ENCODE results near the gene IDH3G. TPM values are rescaled to one million over a fixed set of nuclear protein-coding genes. Genes with fewer than 3 reads are reported as not detected.

IDH3G gene
- total and polyA plus RNA-seq, 2 experiments from 2014 or later = 41.4 to 49.0 TPM

DNA sequence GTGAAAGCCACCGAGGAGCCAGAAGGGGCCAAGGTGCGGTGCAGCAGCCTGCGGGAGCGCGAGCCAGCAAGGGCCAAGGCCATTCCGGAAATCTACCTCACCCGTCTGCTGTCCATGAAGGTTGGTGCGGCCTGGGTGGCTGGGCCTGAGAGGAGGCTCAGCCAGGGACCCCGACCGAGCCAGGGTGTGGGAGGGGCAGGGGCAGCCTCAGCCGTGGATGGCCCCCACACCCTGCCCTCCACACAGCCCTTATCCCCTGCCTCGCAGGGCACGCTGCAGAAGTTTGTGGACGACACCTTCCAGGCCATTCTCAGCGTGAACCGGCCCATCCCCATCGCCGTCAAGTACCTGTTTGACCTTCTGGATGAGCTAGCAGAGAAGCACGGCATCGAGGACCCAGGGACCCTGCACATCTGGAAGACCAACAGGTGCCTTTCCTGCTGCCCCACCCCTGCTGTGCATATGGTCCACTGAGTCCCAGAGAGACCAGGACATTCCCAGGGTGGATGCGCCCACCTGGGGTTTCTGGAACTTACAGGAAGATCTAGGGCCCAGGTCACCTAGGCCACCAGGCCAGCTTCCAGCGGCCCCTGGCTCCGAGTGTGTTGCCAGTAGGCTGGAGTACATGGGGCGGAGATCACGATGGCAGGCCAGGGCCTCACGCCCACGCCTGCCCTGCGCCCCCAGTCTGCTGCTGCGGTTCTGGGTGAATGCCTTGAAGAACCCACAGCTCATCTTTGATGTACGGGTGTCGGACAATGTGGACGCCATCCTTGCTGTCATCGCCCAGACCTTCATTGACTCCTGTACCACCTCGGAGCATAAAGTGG is 16.7 kb downstream of the IDH3G start:
- no peak for DNase-seq (ENCODE audit: low spot score)
- Histone ChIP-seq H3K4me2 (no peak overlapping the region), H3K4me3 (no peak overlapping the region), H3K9me2 (ENCODE audit: insufficient read depth) (no peaks in the 10 kb centered on the region), H3K27me3 (ENCODE audit: insufficient read depth) (no peaks in the 10 kb centered on the region), H2AFZ (no peak overlapping the region), H4K20me1 (replicated peaks; ENCODE audit: insufficient read depth) (no peaks in the 10 kb centered on the region), H3F3A (replicated peaks; ENCODE audit: low read depth) (no peaks in the 10 kb centered on the region), H3K4me1 (ENCODE audit: insufficient read depth) (no peaks in the 10 kb centered on the region), H3K27ac (ENCODE audit: low read depth) (no peak overlapping the region), H3K36me3 (ENCODE audit: insufficient read depth) (no peaks in the 10 kb centered on the region), H3K79me2 (replicated peaks; ENCODE audit: insufficient read depth) (no peaks in the 10 kb centered on the region)
- Mint-ChIP-seq H3K27me3 (ENCODE audit: insufficient read depth, low read depth, poor library complexity) (peaks cover 5% of the 10 kb centered on the region), H3K36me3 (ENCODE audit: low read depth) (no peaks in the 10 kb centered on the region), H3K27ac (no peak overlapping the region), H3K9me3 (no peaks in the 10 kb centered on the region), H3K4me3 (no peak overlapping the region), H3K4me1 (peaks cover 7% of the 10 kb centered on the region; the same call in 2 of the 3 replicates)
- no peak for ATAC-seq
- TF ChIP-seq NANOG (IDR thresholded peaks at IDR 0.05; ENCODE audit: borderline replicate concordance) (no peak), CREB1 (CRISPR knock-in tag; IDR thresholded peaks at IDR 0.05; ENCODE audit: low read depth) (no peak), ZNF331 (CRISPR knock-in tag; IDR thresholded peaks at IDR 0.05; ENCODE audit: low read depth) (no peak), POLR2AphosphoS5 (IDR thresholded peaks at IDR 0.05; ENCODE audit: low read depth) (no peak), EZH2 (IDR thresholded peaks at IDR 0.05; ENCODE audit: low read depth, unreplicated experiment) (no peak), EZH2phosphoT487 (IDR thresholded peaks at IDR 0.05; ENCODE audit: unreplicated experiment) (no peak), STAT1 (IDR thresholded peaks at IDR 0.05; ENCODE audit: unreplicated experiment) (no peak), JUNB (IDR thresholded peaks at IDR 0.05; ENCODE audit: unreplicated experiment) (no peak), ZNF114 (CRISPR knock-in tag; IDR thresholded peaks at IDR 0.05) (no peak)
- TF ChIP-seq, protein P1, sequence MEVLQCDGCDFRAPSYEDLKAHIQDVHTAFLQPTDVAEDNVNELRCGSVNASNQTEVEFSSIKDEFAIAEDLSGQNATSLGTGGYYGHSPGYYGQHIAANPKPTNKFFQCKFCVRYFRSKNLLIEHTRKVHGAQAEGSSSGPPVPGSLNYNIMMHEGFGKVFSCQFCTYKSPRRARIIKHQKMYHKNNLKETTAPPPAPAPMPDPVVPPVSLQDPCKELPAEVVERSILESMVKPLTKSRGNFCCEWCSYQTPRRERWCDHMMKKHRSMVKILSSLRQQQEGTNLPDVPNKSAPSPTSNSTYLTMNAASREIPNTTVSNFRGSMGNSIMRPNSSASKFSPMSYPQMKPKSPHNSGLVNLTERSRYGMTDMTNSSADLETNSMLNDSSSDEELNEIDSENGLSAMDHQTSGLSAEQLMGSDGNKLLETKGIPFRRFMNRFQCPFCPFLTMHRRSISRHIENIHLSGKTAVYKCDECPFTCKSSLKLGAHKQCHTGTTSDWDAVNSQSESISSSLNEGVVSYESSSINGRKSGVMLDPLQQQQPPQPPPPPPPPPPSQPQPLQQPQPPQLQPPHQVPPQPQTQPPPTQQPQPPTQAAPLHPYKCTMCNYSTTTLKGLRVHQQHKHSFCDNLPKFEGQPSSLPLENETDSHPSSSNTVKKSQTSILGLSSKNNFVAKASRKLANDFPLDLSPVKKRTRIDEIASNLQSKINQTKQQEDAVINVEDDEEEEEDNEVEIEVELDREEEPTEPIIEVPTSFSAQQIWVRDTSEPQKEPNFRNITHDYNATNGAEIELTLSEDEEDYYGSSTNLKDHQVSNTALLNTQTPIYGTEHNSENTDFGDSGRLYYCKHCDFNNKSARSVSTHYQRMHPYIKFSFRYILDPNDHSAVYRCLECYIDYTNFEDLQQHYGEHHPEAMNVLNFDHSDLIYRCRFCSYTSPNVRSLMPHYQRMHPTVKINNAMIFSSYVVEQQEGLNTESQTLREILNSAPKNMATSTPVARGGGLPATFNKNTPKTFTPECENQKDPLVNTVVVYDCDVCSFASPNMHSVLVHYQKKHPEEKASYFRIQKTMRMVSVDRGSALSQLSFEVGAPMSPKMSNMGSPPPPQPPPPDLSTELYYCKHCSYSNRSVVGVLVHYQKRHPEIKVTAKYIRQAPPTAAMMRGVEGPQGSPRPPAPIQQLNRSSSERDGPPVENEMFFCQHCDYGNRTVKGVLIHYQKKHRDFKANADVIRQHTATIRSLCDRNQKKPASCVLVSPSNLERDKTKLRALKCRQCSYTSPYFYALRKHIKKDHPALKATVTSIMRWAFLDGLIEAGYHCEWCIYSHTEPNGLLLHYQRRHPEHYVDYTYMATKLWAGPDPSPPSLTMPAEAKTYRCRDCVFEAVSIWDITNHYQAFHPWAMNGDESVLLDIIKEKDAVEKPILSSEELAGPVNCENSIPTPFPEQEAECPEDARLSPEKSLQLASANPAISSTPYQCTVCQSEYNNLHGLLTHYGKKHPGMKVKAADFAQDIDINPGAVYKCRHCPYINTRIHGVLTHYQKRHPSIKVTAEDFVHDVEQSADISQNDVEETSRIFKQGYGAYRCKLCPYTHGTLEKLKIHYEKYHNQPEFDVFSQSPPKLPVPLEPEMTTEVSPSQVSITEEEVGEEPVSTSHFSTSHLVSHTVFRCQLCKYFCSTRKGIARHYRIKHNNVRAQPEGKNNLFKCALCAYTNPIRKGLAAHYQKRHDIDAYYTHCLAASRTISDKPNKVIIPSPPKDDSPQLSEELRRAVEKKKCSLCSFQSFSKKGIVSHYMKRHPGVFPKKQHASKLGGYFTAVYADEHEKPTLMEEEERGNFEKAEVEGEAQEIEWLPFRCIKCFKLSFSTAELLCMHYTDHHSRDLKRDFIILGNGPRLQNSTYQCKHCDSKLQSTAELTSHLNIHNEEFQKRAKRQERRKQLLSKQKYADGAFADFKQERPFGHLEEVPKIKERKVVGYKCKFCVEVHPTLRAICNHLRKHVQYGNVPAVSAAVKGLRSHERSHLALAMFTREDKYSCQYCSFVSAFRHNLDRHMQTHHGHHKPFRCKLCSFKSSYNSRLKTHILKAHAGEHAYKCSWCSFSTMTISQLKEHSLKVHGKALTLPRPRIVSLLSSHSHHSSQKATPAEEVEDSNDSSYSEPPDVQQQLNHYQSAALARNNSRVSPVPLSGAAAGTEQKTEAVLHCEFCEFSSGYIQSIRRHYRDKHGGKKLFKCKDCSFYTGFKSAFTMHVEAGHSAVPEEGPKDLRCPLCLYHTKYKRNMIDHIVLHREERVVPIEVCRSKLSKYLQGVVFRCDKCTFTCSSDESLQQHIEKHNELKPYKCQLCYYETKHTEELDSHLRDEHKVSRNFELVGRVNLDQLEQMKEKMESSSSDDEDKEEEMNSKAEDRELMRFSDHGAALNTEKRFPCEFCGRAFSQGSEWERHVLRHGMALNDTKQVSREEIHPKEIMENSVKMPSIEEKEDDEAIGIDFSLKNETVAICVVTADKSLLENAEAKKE (CRISPR knock-in tag; IDR thresholded peaks at IDR 0.05) = no peak
- TF ChIP-seq, protein P2, sequence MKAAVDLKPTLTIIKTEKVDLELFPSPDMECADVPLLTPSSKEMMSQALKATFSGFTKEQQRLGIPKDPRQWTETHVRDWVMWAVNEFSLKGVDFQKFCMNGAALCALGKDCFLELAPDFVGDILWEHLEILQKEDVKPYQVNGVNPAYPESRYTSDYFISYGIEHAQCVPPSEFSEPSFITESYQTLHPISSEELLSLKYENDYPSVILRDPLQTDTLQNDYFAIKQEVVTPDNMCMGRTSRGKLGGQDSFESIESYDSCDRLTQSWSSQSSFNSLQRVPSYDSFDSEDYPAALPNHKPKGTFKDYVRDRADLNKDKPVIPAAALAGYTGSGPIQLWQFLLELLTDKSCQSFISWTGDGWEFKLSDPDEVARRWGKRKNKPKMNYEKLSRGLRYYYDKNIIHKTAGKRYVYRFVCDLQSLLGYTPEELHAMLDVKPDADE (IDR thresholded peaks at IDR 0.05) = no peak
- TF ChIP-seq, protein P3, sequence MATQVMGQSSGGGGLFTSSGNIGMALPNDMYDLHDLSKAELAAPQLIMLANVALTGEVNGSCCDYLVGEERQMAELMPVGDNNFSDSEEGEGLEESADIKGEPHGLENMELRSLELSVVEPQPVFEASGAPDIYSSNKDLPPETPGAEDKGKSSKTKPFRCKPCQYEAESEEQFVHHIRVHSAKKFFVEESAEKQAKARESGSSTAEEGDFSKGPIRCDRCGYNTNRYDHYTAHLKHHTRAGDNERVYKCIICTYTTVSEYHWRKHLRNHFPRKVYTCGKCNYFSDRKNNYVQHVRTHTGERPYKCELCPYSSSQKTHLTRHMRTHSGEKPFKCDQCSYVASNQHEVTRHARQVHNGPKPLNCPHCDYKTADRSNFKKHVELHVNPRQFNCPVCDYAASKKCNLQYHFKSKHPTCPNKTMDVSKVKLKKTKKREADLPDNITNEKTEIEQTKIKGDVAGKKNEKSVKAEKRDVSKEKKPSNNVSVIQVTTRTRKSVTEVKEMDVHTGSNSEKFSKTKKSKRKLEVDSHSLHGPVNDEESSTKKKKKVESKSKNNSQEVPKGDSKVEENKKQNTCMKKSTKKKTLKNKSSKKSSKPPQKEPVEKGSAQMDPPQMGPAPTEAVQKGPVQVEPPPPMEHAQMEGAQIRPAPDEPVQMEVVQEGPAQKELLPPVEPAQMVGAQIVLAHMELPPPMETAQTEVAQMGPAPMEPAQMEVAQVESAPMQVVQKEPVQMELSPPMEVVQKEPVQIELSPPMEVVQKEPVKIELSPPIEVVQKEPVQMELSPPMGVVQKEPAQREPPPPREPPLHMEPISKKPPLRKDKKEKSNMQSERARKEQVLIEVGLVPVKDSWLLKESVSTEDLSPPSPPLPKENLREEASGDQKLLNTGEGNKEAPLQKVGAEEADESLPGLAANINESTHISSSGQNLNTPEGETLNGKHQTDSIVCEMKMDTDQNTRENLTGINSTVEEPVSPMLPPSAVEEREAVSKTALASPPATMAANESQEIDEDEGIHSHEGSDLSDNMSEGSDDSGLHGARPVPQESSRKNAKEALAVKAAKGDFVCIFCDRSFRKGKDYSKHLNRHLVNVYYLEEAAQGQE (IDR thresholded peaks at IDR 0.05; ENCODE audit: unreplicated experiment) = no peak
- TF ChIP-seq, protein P4, sequence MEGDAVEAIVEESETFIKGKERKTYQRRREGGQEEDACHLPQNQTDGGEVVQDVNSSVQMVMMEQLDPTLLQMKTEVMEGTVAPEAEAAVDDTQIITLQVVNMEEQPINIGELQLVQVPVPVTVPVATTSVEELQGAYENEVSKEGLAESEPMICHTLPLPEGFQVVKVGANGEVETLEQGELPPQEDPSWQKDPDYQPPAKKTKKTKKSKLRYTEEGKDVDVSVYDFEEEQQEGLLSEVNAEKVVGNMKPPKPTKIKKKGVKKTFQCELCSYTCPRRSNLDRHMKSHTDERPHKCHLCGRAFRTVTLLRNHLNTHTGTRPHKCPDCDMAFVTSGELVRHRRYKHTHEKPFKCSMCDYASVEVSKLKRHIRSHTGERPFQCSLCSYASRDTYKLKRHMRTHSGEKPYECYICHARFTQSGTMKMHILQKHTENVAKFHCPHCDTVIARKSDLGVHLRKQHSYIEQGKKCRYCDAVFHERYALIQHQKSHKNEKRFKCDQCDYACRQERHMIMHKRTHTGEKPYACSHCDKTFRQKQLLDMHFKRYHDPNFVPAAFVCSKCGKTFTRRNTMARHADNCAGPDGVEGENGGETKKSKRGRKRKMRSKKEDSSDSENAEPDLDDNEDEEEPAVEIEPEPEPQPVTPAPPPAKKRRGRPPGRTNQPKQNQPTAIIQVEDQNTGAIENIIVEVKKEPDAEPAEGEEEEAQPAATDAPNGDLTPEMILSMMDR (conservative IDR thresholded peaks at IDR 0.05; ENCODE audit: low read depth in 2 of 2) = no peak
